Thyroid gland (tissue), 4 donors: Measurements from ENCODE around the gene ATXN7L2.

Source experiments
- POLR2A ChIP-seq, 2 donors: fragments of 450-650 bp; IDR thresholded peaks; one replicate each; pipeline ENCODE4 v1.6.1; 2017; ENCODE audit warnings: antibody characterized with exemption in 2 of 2, mild to moderate bottlenecking in 2 of 2, moderate library complexity in 1 of 2
- TF ChIP-seq, protein P1 (sequence below), 6 experiments: fragments of 200-600 bp in 3 of 6; fragments of 450-650 bp in 3 of 6; sonication (generic) in 3 of 6; IDR thresholded peaks; one replicate each; pipeline ENCODE4 v1.5.1; 2016 to 2019; ENCODE audit warnings: antibody characterized with exemption in 6 of 6, mild to moderate bottlenecking in 2 of 6, inconsistent platforms in 1 of 6, moderate library complexity in 1 of 6

DNA sequence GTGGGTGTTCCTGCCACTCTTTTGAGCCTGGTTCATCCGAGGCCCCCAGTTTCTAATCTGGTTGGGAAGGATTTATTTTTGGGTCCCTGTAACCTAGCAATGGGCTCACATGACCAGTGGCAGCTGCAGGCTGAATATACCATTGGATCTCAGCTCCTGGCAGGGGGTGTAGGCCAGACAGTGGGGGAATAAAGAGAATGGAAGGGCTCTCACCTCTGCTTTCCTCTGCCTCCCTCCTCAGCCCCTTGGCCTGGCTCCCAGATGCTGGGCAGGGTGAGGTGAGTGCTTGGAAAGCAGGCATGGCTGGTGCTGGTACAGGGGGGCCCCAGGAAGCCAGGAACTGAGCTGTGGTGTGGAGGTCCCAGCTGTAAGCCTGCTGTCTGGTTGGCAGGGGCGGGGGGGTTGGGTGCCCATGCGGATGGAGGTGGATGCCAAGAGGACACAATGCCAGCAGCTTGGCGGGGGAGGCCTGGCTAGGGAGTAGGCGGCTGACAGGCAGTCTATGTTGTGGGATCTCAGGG lies 52.3 kb downstream of the ATXN7L2 start:
- TF ChIP-seq, protein P1, sequence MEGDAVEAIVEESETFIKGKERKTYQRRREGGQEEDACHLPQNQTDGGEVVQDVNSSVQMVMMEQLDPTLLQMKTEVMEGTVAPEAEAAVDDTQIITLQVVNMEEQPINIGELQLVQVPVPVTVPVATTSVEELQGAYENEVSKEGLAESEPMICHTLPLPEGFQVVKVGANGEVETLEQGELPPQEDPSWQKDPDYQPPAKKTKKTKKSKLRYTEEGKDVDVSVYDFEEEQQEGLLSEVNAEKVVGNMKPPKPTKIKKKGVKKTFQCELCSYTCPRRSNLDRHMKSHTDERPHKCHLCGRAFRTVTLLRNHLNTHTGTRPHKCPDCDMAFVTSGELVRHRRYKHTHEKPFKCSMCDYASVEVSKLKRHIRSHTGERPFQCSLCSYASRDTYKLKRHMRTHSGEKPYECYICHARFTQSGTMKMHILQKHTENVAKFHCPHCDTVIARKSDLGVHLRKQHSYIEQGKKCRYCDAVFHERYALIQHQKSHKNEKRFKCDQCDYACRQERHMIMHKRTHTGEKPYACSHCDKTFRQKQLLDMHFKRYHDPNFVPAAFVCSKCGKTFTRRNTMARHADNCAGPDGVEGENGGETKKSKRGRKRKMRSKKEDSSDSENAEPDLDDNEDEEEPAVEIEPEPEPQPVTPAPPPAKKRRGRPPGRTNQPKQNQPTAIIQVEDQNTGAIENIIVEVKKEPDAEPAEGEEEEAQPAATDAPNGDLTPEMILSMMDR (IDR thresholded peaks at IDR 0.05): no peak
- no peak for TF ChIP-seq POLR2A (IDR thresholded peaks at IDR 0.05)
